HG03432 (cell line): Measurements from ENCODE around the gene FURIN.
"Not testable (repeated sequence)": the region's sequence is repeated elsewhere in the genome, so short reads cannot be mapped to it uniquely, and the experiment has no call there.

Source experiments
- ATAC-seq: cut with Tn5 transposase; IDR thresholded peaks from one replicate; pipeline ENCODE4 v1.9.1; 2021; ENCODE audit warnings: mild to moderate bottlenecking, moderate library complexity; ENCODE audit not compliant: unreplicated experiment

The FURIN gene

GRCh38 chr15:90840954-90841353, 27.4 kb upstream of the FURIN start:
- no peak for ATAC-seq

GRCh38 chr15:90844696-90845095, 23.7 kb upstream of the FURIN start:
- peak; percentile 7 for ATAC-seq

- ATAC-seq = peak; percentile 92
Measured at GRCh38 chr15:90845201-90845949, 23.0 kb upstream of the FURIN start.

DNA sequence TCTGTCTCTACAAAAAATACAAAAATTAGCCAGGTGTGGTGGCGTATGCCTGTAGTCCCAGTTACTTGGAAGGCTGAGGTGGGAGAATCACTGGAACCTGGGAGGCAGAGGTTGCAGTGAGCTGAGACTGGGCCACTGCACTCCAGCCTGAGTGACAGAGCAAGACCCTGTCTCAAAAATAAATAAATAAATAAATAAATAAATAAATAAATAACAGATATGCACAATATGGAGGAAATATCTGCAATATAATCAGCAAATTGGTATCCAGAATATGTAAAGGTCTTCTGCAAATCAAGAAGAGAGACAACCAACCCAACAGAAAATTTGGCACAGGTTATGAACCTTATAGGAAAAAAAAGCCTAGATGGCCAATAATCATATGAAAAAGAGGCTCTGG, 19.0 kb upstream of the FURIN start:
- ATAC-seq = not testable (repeated sequence)

GRCh38 chr15:90851114-90851513, 17.3 kb upstream of the FURIN start:
- no peak for ATAC-seq

DNA sequence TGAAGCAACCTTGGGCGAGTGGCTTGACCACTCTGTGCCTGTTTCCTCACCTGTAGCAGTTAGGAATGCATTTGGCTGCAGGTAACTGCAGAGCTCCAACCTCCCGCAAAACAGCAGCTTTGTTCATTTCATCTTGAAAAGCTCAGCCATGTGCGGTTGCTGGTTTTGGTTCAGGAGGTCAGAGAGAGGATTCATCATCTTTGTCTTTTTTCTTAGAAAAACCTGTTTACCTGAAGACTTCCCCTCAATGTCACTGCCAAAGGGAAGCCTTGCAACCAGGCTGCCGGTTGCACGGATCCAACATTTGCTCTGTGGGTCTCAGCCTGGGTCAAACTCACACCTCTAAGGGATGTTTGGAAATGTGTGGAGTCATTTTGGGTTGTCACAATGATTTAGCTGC, 16.4 kb upstream of the FURIN start:
- no peak for ATAC-seq

- ATAC-seq = no peak
Measured at GRCh38 chr15:90855139-90855538, 13.2 kb upstream of the FURIN start.

GRCh38 chr15:90857337-90857736, 11.1 kb upstream of the FURIN start:
- ATAC-seq = no peak

DNA sequence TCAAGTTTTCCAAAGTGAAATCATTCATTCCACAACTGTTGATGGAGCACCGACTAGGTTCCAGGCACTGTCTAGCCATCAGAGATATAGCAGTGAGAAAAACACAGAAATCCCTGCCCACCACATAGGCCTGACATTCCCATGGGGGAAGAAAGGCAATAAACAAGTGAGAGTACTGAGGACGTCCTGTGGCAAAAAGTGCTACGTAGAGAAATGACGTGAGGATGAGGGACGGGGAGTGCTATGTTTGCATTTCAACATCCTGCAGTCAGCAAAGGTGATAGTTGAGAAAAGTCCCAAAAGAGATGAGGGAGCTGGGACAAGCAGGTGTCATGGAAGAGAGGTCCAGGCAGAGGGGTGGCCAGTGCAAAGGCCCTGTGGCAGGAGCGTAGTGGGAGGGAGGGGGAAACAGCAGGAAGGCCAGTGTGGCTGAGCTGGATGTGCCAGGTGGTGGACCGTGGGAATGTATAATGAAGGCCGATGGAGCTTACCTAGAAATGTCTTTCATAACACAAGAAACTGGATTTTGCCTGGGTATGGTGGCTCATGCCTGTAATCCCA, 10.4 kb upstream of the FURIN start:
- ATAC-seq = no peak

DNA sequence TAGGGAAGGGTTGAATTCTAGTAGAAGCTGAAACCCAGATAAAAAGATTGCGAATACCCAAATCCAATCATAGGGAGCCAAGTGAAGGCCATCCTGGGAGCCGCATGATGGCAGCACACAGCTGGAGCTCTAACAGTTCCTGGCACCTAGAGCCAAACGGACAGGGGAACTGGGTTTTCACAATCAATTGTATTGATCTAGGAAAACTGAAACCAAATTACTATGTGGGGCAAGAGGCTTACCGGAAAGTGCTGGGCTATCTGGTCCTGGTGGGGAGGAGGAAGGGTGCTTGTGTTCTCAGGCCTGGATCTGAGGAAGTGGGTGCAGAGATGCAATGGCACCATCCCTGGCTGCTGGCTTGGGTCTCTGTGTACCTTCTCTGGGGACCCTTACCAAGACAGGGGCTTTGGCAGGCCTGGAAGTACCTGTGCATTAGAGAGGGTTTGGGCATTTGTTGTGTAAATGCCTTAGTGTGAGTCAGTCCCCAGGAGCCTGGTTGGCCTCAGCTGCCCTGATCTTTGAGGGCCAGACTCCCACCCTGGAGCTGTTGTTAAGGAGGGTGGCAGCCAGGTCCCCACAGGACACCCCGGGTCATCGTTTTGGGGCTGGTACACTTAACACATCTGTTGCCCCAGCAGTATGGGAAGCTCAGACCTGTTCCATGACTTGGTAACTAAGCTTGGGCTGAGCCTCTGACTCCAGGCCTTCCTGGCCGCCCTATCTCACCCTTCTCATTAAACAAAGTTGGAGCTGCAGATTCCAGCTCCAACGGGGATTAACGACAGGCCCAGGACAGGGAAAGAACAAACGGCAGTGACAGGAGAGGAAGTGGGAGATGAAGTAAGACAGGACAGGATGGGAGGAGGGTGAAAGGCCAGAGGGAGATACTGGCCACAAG, 8.9 kb upstream of the FURIN start:
- no peak for ATAC-seq

DNA sequence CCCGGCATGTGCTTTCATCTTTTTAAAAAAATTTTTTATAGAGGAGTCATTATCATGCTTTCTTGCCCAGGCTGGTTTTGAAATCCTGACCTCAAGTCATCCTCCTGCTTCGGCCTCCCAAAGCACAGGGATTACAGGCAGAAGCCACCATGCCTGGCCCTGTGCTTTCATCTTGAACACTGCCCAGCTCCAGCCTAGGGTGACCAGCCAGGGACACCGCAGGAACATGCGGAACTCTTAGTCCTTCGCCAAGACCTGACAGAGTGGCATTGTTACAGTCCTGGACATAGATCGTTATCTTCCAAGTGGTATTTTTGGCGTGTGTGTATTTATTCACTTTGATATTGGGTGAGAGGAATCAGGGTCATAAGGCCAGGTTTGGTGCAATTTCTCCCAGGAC, 7.9 kb upstream of the FURIN start:
- ATAC-seq = no peak

- ATAC-seq = no peak
Measured at GRCh38 chr15:90860942-90861675, 7.3 kb upstream of the FURIN start.

- ATAC-seq = no peak
Measured at GRCh38 chr15:90862487-90862886, 5.9 kb upstream of the FURIN start.

GRCh38 chr15:90862964-90863778, 5.2 kb upstream of the FURIN start:
- no peak for ATAC-seq

DNA sequence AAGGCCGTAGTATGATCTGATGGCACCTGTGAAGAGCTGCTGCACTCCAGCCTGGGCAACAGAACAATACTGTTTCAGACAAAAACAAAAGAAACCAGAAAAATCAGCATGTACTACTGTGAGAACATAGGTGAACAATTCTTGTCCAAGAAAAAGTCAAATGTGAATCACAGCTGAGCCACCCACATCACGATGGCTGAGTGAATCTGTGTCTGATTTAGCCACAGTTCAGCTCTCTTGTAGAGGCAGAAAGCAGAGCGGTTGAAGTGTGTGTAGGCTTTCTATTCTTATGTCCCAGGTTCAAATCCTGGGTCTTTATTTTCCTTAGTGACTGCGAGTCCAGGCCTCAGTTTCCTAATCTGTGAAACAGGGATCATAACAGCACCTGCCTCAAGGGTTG, 4.4 kb upstream of the FURIN start:
- no peak for ATAC-seq

DNA sequence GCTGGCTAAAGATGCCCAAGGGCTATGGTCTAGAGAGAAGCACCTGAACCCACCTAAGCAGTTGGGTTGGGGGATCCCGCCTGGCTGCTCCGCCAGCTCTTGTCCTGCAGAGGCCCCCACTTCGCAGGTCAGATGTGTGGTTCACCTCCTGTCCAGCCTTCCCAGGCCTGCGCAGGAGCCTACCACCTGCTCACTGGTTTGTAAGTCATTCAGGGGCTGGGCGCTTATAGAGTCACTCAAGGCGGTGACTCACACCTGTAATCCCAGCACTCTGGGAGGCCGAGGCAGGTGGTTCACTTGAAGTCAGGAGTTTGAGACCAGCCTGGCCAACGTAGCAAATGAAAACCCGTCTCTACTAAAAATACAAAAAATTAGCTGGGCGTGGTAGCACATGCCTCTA, 3.9 kb upstream of the FURIN start:
- ATAC-seq = no peak

DNA sequence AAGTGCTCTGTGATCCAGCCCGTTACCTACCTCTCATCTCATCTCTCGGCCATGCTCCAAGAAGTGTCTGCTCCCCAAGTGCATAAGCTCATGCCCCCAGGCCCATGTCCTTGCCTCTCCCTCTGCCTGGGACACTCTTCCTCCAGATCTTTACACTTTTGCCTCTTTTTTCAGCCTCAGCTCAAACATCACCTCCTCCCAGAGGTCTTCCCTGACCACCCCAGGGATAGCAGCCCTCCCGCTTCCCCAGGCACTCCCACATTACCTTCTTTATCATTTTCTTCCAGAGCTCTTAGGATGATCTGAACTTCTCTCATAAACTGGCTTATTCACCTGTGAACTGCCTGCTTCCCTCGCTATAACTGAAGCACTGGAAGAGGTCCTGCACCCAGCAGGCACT, 2.7 kb upstream of the FURIN start:
- ATAC-seq = no peak

DNA sequence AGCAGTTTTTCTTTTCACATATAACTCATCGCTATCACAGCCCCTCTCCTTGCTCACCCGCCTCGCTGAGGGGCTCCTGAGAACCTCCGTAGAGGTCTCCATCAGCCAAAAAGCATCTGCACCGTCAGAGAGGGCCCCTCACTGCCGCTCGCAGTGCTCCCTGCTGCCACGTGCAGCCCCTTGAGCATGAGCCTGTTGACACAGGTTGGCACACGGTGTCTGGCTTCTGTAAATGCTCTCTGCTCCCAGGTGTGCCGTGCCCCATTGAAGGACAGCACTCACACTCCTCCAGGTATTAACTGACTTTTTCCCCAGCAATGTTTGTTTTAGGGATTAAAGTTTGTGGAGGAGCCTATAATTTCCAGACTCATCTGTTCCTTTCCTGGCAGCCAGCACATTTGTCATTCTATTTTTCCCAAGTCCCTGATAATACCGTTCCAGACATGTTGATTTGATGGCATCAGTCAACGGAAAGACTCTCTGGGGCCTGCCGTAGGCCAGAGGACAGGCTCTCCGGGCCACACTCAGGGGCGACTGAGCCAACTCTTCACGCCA, 2.1 kb upstream of the FURIN start:
- no peak for ATAC-seq

- no peak for ATAC-seq
Measured at GRCh38 chr15:90866800-90867199, 1.6 kb upstream of the FURIN start.

- ATAC-seq = no peak
Measured at GRCh38 chr15:90869140-90869541, 753 bp downstream of the FURIN start.
